HG02884 (cell line): Measurements from ENCODE around the gene PCDHGA5.
"Not testable (repeated sequence)": the region's sequence is repeated elsewhere in the genome, so short reads cannot be mapped to it uniquely, and the experiment has no call there.

Experiments
- ATAC-seq: cut with Tn5 transposase; IDR thresholded peaks from one replicate; pipeline ENCODE4 v1.9.1; 2021; ENCODE audit warnings: mild to moderate bottlenecking, moderate library complexity; ENCODE audit not compliant: unreplicated experiment

PCDHGA5 gene

GRCh38 chr5:141363952-141364660 is at the start of gene PCDHGA5:
Gene PCDHGA5 (plus strand): TSS chr5:141364162. CDS start chr5:141364331, 169 bp downstream.
- ATAC-seq: no peak

GRCh38 chr5:141316963-141317362 is 47.0 kb upstream of the PCDHGA5 start:
- ATAC-seq: not testable (repeated sequence)

- no peak for ATAC-seq
Measured at GRCh38 chr5:141319202-141319601, 44.8 kb upstream of the PCDHGA5 start.

- ATAC-seq: no peak
Measured at GRCh38 chr5:141319699-141320098, 44.3 kb upstream of the PCDHGA5 start.

- ATAC-seq: peak; percentile 88
Measured at GRCh38 chr5:141320225-141321169, 43.5 kb upstream of the PCDHGA5 start, which contains the start of gene TAF7. Gene TAF7 (minus strand): TSS chr5:141320784. CDS start chr5:141320044, 740 bp downstream.

GRCh38 chr5:141322261-141322660 is 41.7 kb upstream of the PCDHGA5 start:
- no peak for ATAC-seq

- ATAC-seq: no peak
Measured at GRCh38 chr5:141326088-141326854, 37.7 kb upstream of the PCDHGA5 start.

- no peak for ATAC-seq
Measured at GRCh38 chr5:141328231-141328630, 35.7 kb upstream of the PCDHGA5 start.

- peak; percentile 47 for ATAC-seq
Measured at GRCh38 chr5:141330299-141331080, 33.5 kb upstream of the PCDHGA5 start, which contains the start of gene PCDHGA1. Gene PCDHGA1 (plus strand): TSS chr5:141330514.

GRCh38 chr5:141332571-141332970 is 31.4 kb upstream of the PCDHGA5 start:
- ATAC-seq: not testable (repeated sequence)

- ATAC-seq: no peak
Measured at GRCh38 chr5:141338538-141339306, 25.2 kb upstream of the PCDHGA5 start, which contains the start of gene PCDHGA2. Gene PCDHGA2 (plus strand): TSS chr5:141338760.

- not testable (repeated sequence) for ATAC-seq
Measured at GRCh38 chr5:141340781-141341354, 23.1 kb upstream of the PCDHGA5 start.

GRCh38 chr5:141342773-141343172 is 21.2 kb upstream of the PCDHGA5 start:
- no peak for ATAC-seq

GRCh38 chr5:141343242-141343952 is 20.6 kb upstream of the PCDHGA5 start, which contains the start of gene PCDHGA3:
Gene PCDHGA3 (plus strand): TSS chr5:141343829. CDS start chr5:141344034, 205 bp downstream.
- no peak for ATAC-seq

- ATAC-seq: no peak
Measured at GRCh38 chr5:141343953-141344463, 20.0 kb upstream of the PCDHGA5 start.

- no peak for ATAC-seq
Measured at GRCh38 chr5:141345327-141345726, 18.6 kb upstream of the PCDHGA5 start.

GRCh38 chr5:141346017-141346416 is 17.9 kb upstream of the PCDHGA5 start:
- ATAC-seq: not testable (repeated sequence)
